NCI-H2171 (cell line): Measurements from ENCODE around the gene GALNT14.

ENCODE experiments used
- DNase-seq: peaks from one replicate; lab custom pipeline; 2025; lab: John Stamatoyannopoulos, UW

GALNT14 gene

GRCh38 chr2:31136000-31136399 lies 2.2 kb downstream of the GALNT14 start:
- no peak for DNase-seq

GRCh38 chr2:31134480-31134879 lies 3.8 kb downstream of the GALNT14 start:
- DNase-seq = no peak

GRCh38 chr2:31132786-31133185 lies 5.5 kb downstream of the GALNT14 start:
- no peak for DNase-seq

- no peak for DNase-seq
These were observed 6.4 kb downstream of the GALNT14 start for GRCh38 chr2:31131871-31132270.

- DNase-seq = no peak
These were observed 8.7 kb downstream of the GALNT14 start for GRCh38 chr2:31129375-31130171.

GRCh38 chr2:31127931-31128330 lies 10.3 kb downstream of the GALNT14 start:
- no peak for DNase-seq

- no peak for DNase-seq
These were observed 12.1 kb downstream of the GALNT14 start for GRCh38 chr2:31125918-31126695.

- DNase-seq = no peak
These were observed 13.3 kb downstream of the GALNT14 start for GRCh38 chr2:31124904-31125303.

- DNase-seq = no peak
These were observed 16.1 kb downstream of the GALNT14 start for GRCh38 chr2:31122133-31122532.

GRCh38 chr2:31113765-31114164 lies 24.5 kb downstream of the GALNT14 start:
- DNase-seq = no peak

GRCh38 chr2:31112544-31112943 lies 25.7 kb downstream of the GALNT14 start:
- DNase-seq = no peak

GRCh38 chr2:31110998-31111397 lies 27.2 kb downstream of the GALNT14 start:
- DNase-seq = no peak

- no peak for DNase-seq
These were observed 27.8 kb downstream of the GALNT14 start for GRCh38 chr2:31110431-31110830.

- no peak for DNase-seq
These were observed 28.5 kb downstream of the GALNT14 start for GRCh38 chr2:31109633-31110192.

GRCh38 chr2:31108561-31109286 lies 29.5 kb downstream of the GALNT14 start:
- DNase-seq = no peak

- DNase-seq = no peak
These were observed 30.5 kb downstream of the GALNT14 start for GRCh38 chr2:31107591-31108300.

- no peak for DNase-seq
These were observed 36.5 kb downstream of the GALNT14 start for GRCh38 chr2:31101701-31102100.

GRCh38 chr2:31097962-31098613 lies 40.2 kb downstream of the GALNT14 start:
- no peak for DNase-seq

GRCh38 chr2:31090188-31090587 lies 48.1 kb downstream of the GALNT14 start:
- no peak for DNase-seq

- DNase-seq = no peak
These were observed 48.6 kb downstream of the GALNT14 start for GRCh38 chr2:31089645-31090044.
